ENCODE results near the gene ZWILCH. TPM values are rescaled to one million over a fixed set of nuclear protein-coding genes. Genes with fewer than 3 reads are reported as not detected.

ZWILCH gene
- total RNA-seq, 2 experiments from 2014 or later: 36.9 to 50.2 TPM

GRCh38 chr15:66489179-66489791 is 15.8 kb upstream of the ZWILCH start:
- Histone ChIP-seq H3K27ac (ENCODE audit: low read depth, low read length, poor library complexity, severe bottlenecking) (no peak overlapping the region), H3K79me2 (ENCODE audit: insufficient read depth, low read depth, low read length) (no peaks in the 10 kb centered on the region), H2AFZ (ENCODE audit: low read length) (no peak overlapping the region), H3K9me2 (ENCODE audit: insufficient read depth, low read length) (no peaks in the 10 kb centered on the region), H3K4me2 (ENCODE audit: low read length) (no peak overlapping the region), H3K4me3 (ENCODE audit: low read depth, low read length, poor library complexity, severe bottlenecking) (no peak overlapping the region), H3K9me3 (ENCODE audit: low read length) (no peaks in the 10 kb centered on the region), H3K36me3 (ENCODE audit: insufficient read depth, low read length) (peaks cover 99% of the 10 kb centered on the region), H3K4me1 (ENCODE audit: insufficient read depth, low read length, poor library complexity, severe bottlenecking) (no peaks in the 10 kb centered on the region), H4K20me1 (ENCODE audit: insufficient read depth, low read length) (no peaks in the 10 kb centered on the region)
- intact Hi-C loops (cut with micrococcal nuclease; ENCODE audit: unreplicated experiment): no loop called here
- POLR2A ChIA-PET: interaction anchor here (0.9 kb wide), 1 partner anchor 1228 kb away, joined by 3 read pairs; no protein-coding TSS in a partner anchor
- no TSS peak for BruUV-seq (replicated peaks)
- no peak for DNase-seq (ENCODE audit: low spot score)
- CTCF ChIA-PET (ENCODE audit: unreplicated experiment): no interaction called here
- no peak for TF ChIP-seq EZH2phosphoT487 (IDR thresholded peaks at IDR 0.05; ENCODE audit: borderline replicate concordance, low read depth, low read length)
- TF ChIP-seq, protein P1, sequence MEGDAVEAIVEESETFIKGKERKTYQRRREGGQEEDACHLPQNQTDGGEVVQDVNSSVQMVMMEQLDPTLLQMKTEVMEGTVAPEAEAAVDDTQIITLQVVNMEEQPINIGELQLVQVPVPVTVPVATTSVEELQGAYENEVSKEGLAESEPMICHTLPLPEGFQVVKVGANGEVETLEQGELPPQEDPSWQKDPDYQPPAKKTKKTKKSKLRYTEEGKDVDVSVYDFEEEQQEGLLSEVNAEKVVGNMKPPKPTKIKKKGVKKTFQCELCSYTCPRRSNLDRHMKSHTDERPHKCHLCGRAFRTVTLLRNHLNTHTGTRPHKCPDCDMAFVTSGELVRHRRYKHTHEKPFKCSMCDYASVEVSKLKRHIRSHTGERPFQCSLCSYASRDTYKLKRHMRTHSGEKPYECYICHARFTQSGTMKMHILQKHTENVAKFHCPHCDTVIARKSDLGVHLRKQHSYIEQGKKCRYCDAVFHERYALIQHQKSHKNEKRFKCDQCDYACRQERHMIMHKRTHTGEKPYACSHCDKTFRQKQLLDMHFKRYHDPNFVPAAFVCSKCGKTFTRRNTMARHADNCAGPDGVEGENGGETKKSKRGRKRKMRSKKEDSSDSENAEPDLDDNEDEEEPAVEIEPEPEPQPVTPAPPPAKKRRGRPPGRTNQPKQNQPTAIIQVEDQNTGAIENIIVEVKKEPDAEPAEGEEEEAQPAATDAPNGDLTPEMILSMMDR (conservative IDR thresholded peaks at IDR 0.05; ENCODE audit: low read length): no peak

DNA sequence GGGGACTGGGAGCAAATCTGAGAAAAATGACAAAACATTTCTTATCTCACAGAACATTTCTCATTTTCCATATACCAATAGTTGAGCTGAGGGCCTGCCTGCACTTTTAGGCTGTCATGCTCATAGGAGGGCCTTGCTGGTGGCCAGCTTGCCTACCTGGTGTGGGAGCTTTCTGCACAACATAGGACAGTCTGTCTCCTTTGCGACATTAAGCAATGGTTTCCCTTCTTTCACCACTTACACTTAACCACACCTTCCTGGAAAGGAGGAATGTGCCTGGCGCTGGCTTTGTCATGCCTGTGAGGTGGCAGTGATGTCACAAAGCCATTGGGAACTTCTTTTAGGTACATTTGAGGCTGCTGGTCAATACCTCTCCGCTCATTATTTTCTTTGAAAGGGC is 13.3 kb upstream of the ZWILCH start:
- Histone ChIP-seq H3K4me1 (ENCODE audit: insufficient read depth, low read length, poor library complexity, severe bottlenecking) (peaks cover 6% of the 10 kb centered on the region), H4K20me1 (ENCODE audit: insufficient read depth, low read length) (no peaks in the 10 kb centered on the region), H3K36me3 (ENCODE audit: insufficient read depth, low read length) (peaks cover 99% of the 10 kb centered on the region), H3K9me2 (ENCODE audit: insufficient read depth, low read length) (no peaks in the 10 kb centered on the region), H3K9me3 (ENCODE audit: low read length) (no peaks in the 10 kb centered on the region), H3K27ac (ENCODE audit: low read depth, low read length, poor library complexity, severe bottlenecking) (no peak overlapping the region), H2AFZ (ENCODE audit: low read length) (no peak overlapping the region), H3K4me3 (ENCODE audit: low read depth, low read length, poor library complexity, severe bottlenecking) (no peak overlapping the region), H3K4me2 (ENCODE audit: low read length) (no peak overlapping the region), H3K79me2 (ENCODE audit: insufficient read depth, low read depth, low read length) (peaks cover 9% of the 10 kb centered on the region; the same call in 1 of the 2 replicates)
- no TSS peak for BruUV-seq (replicated peaks)
- TF ChIP-seq, protein P1 (conservative IDR thresholded peaks at IDR 0.05; ENCODE audit: low read length): no peak
- no peak for TF ChIP-seq EZH2phosphoT487 (IDR thresholded peaks at IDR 0.05; ENCODE audit: borderline replicate concordance, low read depth, low read length)
- POLR2A ChIA-PET: interaction anchor here (0.6 to 2.1 kb wide), 4 partner anchors 12 to 196 kb away, joined by 3 to 5 read pairs (median 4); partner anchors contain the start of gene ZWILCH
- CTCF ChIA-PET (ENCODE audit: unreplicated experiment): no interaction called here
- no peak for DNase-seq (ENCODE audit: low spot score)
- intact Hi-C loops (cut with micrococcal nuclease; ENCODE audit: unreplicated experiment): no loop called here

GRCh38 chr15:66494262-66494661 is 10.9 kb upstream of the ZWILCH start:
- H3K4me3 ChIP-seq (ENCODE audit: low read depth, low read length, poor library complexity, severe bottlenecking): no peak overlapping the region
- no peak overlapping the region for H2AFZ ChIP-seq (ENCODE audit: low read length)
- peaks cover 98% of the 10 kb centered on the region for H3K36me3 ChIP-seq (ENCODE audit: insufficient read depth, low read length)
- ChIA-PET POLR2A (no interaction called here), CTCF (ENCODE audit: unreplicated experiment) (no interaction called here)
- no peaks in the 10 kb centered on the region for H3K9me2 ChIP-seq (ENCODE audit: insufficient read depth, low read length)
- no TSS peak for BruUV-seq (replicated peaks)
- H3K79me2 ChIP-seq (ENCODE audit: insufficient read depth, low read depth, low read length): peaks cover 15% of the 10 kb centered on the region; the same call in 1 of the 2 replicates
- peaks cover 6% of the 10 kb centered on the region; the same call in 1 of the 2 replicates for H4K20me1 ChIP-seq (ENCODE audit: insufficient read depth, low read length)
- no peak for DNase-seq (ENCODE audit: low spot score)
- H3K27ac ChIP-seq (ENCODE audit: low read depth, low read length, poor library complexity, severe bottlenecking): no peak overlapping the region
- H3K4me2 ChIP-seq (ENCODE audit: low read length): no peak overlapping the region
- peaks cover 25% of the 10 kb centered on the region for H3K4me1 ChIP-seq (ENCODE audit: insufficient read depth, low read length, poor library complexity, severe bottlenecking)
- intact Hi-C loops (cut with micrococcal nuclease; ENCODE audit: unreplicated experiment): no loop called here
- no peaks in the 10 kb centered on the region for H3K9me3 ChIP-seq (ENCODE audit: low read length)
- TF ChIP-seq, protein P1 (conservative IDR thresholded peaks at IDR 0.05; ENCODE audit: low read length): no peak
- no peak for TF ChIP-seq EZH2phosphoT487 (IDR thresholded peaks at IDR 0.05; ENCODE audit: borderline replicate concordance, low read depth, low read length)
